Erythroblast (primary cell): ENCODE results near the gene PGLYRP3.

Experiments
- GATA1 ChIP-seq: IDR thresholded peaks from 2 replicates; pipeline ENCODE4 v1.6.1; 2011; ENCODE audit warnings: low read depth, mild to moderate bottlenecking, control low read depth, low read length, moderate library complexity
- POLR2A ChIP-seq: IDR thresholded peaks from 2 replicates; pipeline ENCODE4 v1.6.1; 2011; ENCODE audit warnings: mild to moderate bottlenecking, low read length

GRCh38 chr1:153353226-153353947, 40.6 kb upstream of the PGLYRP3 start:
- no peak for TF ChIP-seq GATA1
- TF ChIP-seq POLR2A, result no peak
